SK-N-SH (cell line): ENCODE results near the gene FOXP1.

ENCODE experiments used
- EP300 ChIP-seq, 2 experiments: IDR thresholded peaks; 2 replicates each; pipeline versions ENCODE4 v1.4.0 to v1.6.1; 2012; ENCODE audit warnings: borderline replicate concordance in 1 of 2, low read depth in 1 of 2, low read length in 1 of 2
- EZH2phosphoT487 ChIP-seq: fragments of 200-600 bp; sonication (generic); IDR thresholded peaks from 2 replicates; pipeline ENCODE4 v1.6.1; 2017; ENCODE audit warnings: low read depth, mixed run types, mild to moderate bottlenecking, antibody characterized with exemption, moderate library complexity, borderline replicate concordance
- POLR2AphosphoS5 ChIP-seq: IDR thresholded peaks from 2 replicates; pipeline ENCODE4 v1.6.1; 2012; ENCODE audit warnings: low read depth, low read length
- RFX5 ChIP-seq: IDR thresholded peaks from 2 replicates; pipeline ENCODE4 v1.6.1; 2012; ENCODE audit warnings: mild to moderate bottlenecking, improper control_type of control experiment, low read length
- USF2 ChIP-seq: fragments of 150-350 bp; IDR thresholded peaks from 2 replicates; pipeline ENCODE4 v1.6.1; 2017; ENCODE audit warnings: antibody characterized with exemption, low read length, low read depth, borderline replicate concordance
- YY1 ChIP-seq: IDR thresholded peaks from 2 replicates; pipeline ENCODE4 v1.4.0; 2012; ENCODE audit warnings: low read depth, mild to moderate bottlenecking
- TF ChIP-seq, protein P1 (sequence below): fragments of 200-600 bp; sonication (generic); IDR thresholded peaks from 2 replicates; pipeline ENCODE4 v1.6.1; 2017; ENCODE audit warnings: antibody characterized with exemption, mild to moderate bottlenecking, moderate library complexity

- TF ChIP-seq, protein P1, sequence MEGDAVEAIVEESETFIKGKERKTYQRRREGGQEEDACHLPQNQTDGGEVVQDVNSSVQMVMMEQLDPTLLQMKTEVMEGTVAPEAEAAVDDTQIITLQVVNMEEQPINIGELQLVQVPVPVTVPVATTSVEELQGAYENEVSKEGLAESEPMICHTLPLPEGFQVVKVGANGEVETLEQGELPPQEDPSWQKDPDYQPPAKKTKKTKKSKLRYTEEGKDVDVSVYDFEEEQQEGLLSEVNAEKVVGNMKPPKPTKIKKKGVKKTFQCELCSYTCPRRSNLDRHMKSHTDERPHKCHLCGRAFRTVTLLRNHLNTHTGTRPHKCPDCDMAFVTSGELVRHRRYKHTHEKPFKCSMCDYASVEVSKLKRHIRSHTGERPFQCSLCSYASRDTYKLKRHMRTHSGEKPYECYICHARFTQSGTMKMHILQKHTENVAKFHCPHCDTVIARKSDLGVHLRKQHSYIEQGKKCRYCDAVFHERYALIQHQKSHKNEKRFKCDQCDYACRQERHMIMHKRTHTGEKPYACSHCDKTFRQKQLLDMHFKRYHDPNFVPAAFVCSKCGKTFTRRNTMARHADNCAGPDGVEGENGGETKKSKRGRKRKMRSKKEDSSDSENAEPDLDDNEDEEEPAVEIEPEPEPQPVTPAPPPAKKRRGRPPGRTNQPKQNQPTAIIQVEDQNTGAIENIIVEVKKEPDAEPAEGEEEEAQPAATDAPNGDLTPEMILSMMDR = no peak
- TF ChIP-seq YY1 (no peak), POLR2AphosphoS5 (no peak), USF2 (no peak), EP300 (IDR thresholded peaks at IDR 0.05; ENCODE audit: borderline replicate concordance in 1 of 2, low read depth in 1 of 2, low read length in 1 of 2) (no peak), EZH2phosphoT487 (no peak), RFX5 (no peak)
These were observed 169.2 kb downstream of the FOXP1 start for GRCh38 chr3:71414189-71414927.
